DND-41 (cell line): ENCODE measurements around the gene SSX3.
"Not testable (repeated sequence)": the region's sequence is repeated elsewhere in the genome, so short reads cannot be mapped to it uniquely, and the experiment has no call there.

ENCODE experiments used
- CTCF ChIP-seq: IDR thresholded peaks from 2 replicates; pipeline ENCODE4 v1.5.1; 2012; ENCODE audit warnings: borderline replicate concordance, low read length, moderate library complexity, mild to moderate bottlenecking; ENCODE audit not compliant: poor library complexity, severe bottlenecking; ENCODE audit errors: extremely low read depth
- EZH2 ChIP-seq: IDR thresholded peaks from 3 replicates; pipeline ENCODE4 v1.6.1; 2012; ENCODE audit warnings: borderline replicate concordance, low read depth, mild to moderate bottlenecking, moderate library complexity, low read length, inconsistent platforms; ENCODE audit not compliant: severe bottlenecking

- TF ChIP-seq EZH2, CTCF: not testable (repeated sequence)
These were observed 11.4 kb upstream of the SSX3 start for GRCh38 chrX:48367717-48368408.
